HepG2 (cell line): Measurements from ENCODE around the gene STK24.

Experiments
- ATF7-NPFF ChIP-seq: sonication (generic); formaldehyde crosslinking; IDR thresholded peaks from 2 replicates; pipeline ENCODE4 v1.8.1; 2023; ENCODE audit warnings: mild to moderate bottlenecking, low read depth, missing genetic modification reagents, moderate library complexity
- BRCA1 ChIP-seq: sonication (generic); formaldehyde crosslinking; IDR thresholded peaks from 2 replicates; pipeline ENCODE4 v1.4.0; 2020; ENCODE audit warnings: missing genetic modification reagents
- EZH2 ChIP-seq: conservative IDR thresholded peaks from 2 replicates; pipeline ENCODE4 v1.6.1; 2012; ENCODE audit warnings: mild to moderate bottlenecking, low read depth, low read length, moderate library complexity
- FOXJ3 ChIP-seq: sonication (generic); formaldehyde crosslinking; IDR thresholded peaks from 2 replicates; pipeline ENCODE4 v1.4.0; 2020; ENCODE audit warnings: missing genetic modification reagents, mild to moderate bottlenecking, borderline replicate concordance
- KAT7 ChIP-seq: IDR thresholded peaks from 2 replicates; pipeline ENCODE4 v1.6.1; 2018; ENCODE audit warnings: borderline replicate concordance, missing compliant biosample characterization
- NFRKB ChIP-seq: fragments of 450-650 bp; IDR thresholded peaks from 2 replicates; pipeline ENCODE4 v1.6.1; 2017
- SP2 ChIP-seq: sonication (generic); formaldehyde crosslinking; IDR thresholded peaks from 2 replicates; pipeline ENCODE4 v1.5.1; 2020; ENCODE audit warnings: mild to moderate bottlenecking, missing genetic modification reagents
- U2AF1 ChIP-seq: fragments of 200-400 bp; formaldehyde crosslinking; optimal IDR thresholded peaks from 2 replicates; pipeline ENCODE3; 2017; ENCODE audit warnings: mild to moderate bottlenecking, low read depth, low read length
- ZNF329 ChIP-seq: sonication (generic); formaldehyde crosslinking; IDR thresholded peaks from 2 replicates; pipeline ENCODE4 v1.9.0; 2021; ENCODE audit warnings: low read depth, mild to moderate bottlenecking, missing genetic modification reagents
- ZNF775 ChIP-seq: sonication (generic); formaldehyde crosslinking; IDR thresholded peaks from 2 replicates; pipeline ENCODE4 v1.4.0; 2020; ENCODE audit warnings: missing genetic modification reagents, mild to moderate bottlenecking, moderate library complexity, borderline replicate concordance
- ZNF782 ChIP-seq: sonication (generic); formaldehyde crosslinking; IDR thresholded peaks from 2 replicates; pipeline ENCODE4 v1.4.0; 2020; ENCODE audit warnings: missing genetic modification reagents, mild to moderate bottlenecking, borderline replicate concordance

- TF ChIP-seq ZNF775 (CRISPR knock-in tag) (no peak), ZNF329 (CRISPR knock-in tag) (no peak), U2AF1 (no peak), SP2 (CRISPR knock-in tag) (no peak), ATF7-NPFF (CRISPR knock-in tag) (no peak), KAT7 (CRISPR knock-in tag) (no peak), NFRKB (no peak), BRCA1 (CRISPR knock-in tag) (no peak), FOXJ3 (CRISPR knock-in tag) (no peak), ZNF782 (CRISPR knock-in tag) (no peak), EZH2 (no peak)
Observed at GRCh38 chr13:98585398-98585754, 8.5 kb upstream of the STK24 start.
